NCI-H446 (cell line): ENCODE data around the gene RRAGD.

Experiments used
- DNase-seq, 2 experiments: peaks; one replicate each; lab custom pipeline; 2025; lab: John Stamatoyannopoulos, UW

Gene RRAGD

GRCh38 chr6:89346433-89346832 is 65.6 kb downstream of the RRAGD start:
- DNase-seq: no peak

GRCh38 chr6:89339565-89339964 is 72.5 kb downstream of the RRAGD start:
- no peak for DNase-seq

GRCh38 chr6:89335164-89335563 is 76.9 kb downstream of the RRAGD start:
- no peak for DNase-seq

- no peak for DNase-seq
Observed at GRCh38 chr6:89330910-89331309, 81.2 kb downstream of the RRAGD start.

- DNase-seq: no peak
Observed at GRCh38 chr6:89328976-89329375, 83.1 kb downstream of the RRAGD start.

- DNase-seq: no peak
Observed at GRCh38 chr6:89324304-89324703, 87.8 kb downstream of the RRAGD start.

- no peak for DNase-seq
Observed at GRCh38 chr6:89323511-89323971, 88.5 kb downstream of the RRAGD start.

- DNase-seq: no peak
Observed at GRCh38 chr6:89321131-89321970, 90.7 kb downstream of the RRAGD start.

- no peak for DNase-seq
Observed at GRCh38 chr6:89320012-89320559, 92.0 kb downstream of the RRAGD start.

- no peak for DNase-seq
Observed at GRCh38 chr6:89317067-89317466, 95.0 kb downstream of the RRAGD start.

GRCh38 chr6:89315249-89315885 is 96.7 kb downstream of the RRAGD start, which contains the start of gene GABRR2:
TSS of gene GABRR2 (minus strand) at chr6:89315299. CDS start at chr6:89315165, 134 bp downstream.
- DNase-seq: no peak

GRCh38 chr6:89314692-89315091 is 97.4 kb downstream of the RRAGD start:
- DNase-seq: no peak
